ENCODE results near the gene RANBP1.

DNA sequence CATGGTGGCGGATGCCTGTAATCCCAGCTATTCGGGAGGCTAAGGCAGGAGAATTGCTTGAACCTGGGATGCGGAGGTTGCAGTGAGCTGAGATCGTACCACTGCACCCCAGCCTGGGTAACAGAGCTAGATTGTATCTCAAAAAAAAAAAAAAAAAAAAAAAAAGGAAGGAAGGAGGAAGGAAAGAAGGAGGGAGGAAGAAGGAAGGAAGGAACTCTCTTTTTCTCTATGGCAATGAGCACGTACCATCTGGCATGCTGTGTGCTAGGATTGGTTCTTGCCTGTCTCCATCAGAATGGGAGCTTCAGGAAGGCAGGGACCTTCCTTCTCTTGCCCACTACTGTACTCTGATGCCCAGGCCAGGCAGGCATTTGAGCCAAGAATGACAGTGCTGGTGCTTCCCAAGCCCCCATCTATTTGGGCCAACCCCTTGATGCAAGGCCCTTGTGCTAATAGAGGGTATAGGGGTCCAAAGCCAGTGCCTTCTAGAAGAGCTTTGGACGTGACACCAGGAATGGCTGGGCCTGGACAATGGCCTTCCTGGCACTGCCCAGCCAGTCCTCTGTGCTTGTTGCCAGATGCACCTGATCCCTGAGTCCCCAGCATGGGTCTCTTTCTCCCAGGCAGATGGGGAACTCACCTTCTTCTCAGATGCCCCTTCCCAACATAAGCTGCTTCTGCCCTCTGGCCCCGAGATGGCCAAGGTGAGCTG is 46.4 kb upstream of the RANBP1 start:
- no peak for TF ChIP-seq SP1 (IDR thresholded peaks at IDR 0.05)
- no peak for TF ChIP-seq ELF4 (IDR thresholded peaks at IDR 0.05)
- TF ChIP-seq, protein P1, sequence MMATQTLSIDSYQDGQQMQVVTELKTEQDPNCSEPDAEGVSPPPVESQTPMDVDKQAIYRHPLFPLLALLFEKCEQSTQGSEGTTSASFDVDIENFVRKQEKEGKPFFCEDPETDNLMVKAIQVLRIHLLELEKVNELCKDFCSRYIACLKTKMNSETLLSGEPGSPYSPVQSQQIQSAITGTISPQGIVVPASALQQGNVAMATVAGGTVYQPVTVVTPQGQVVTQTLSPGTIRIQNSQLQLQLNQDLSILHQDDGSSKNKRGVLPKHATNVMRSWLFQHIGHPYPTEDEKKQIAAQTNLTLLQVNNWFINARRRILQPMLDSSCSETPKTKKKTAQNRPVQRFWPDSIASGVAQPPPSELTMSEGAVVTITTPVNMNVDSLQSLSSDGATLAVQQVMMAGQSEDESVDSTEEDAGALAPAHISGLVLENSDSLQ (IDR thresholded peaks at IDR 0.05): no peak
- no peak for TF ChIP-seq BHLHE40 (IDR thresholded peaks at IDR 0.05; ENCODE audit: borderline replicate concordance)
- no peak for TF ChIP-seq CTBP1 (IDR thresholded peaks at IDR 0.05; ENCODE audit: borderline replicate concordance)
- no peak for TF ChIP-seq FOXM1 (IDR thresholded peaks at IDR 0.05; ENCODE audit: borderline replicate concordance)
- TF ChIP-seq NFRKB (IDR thresholded peaks at IDR 0.05): no peak
- no peak for TF ChIP-seq SUZ12 (IDR thresholded peaks at IDR 0.05)
- TF ChIP-seq L3MBTL2 (conservative IDR thresholded peaks at IDR 0.05): no peak
- TF ChIP-seq ZNF384 (IDR thresholded peaks at IDR 0.05): no peak
- no peak for TF ChIP-seq TARDBP (IDR thresholded peaks at IDR 0.05)
- TF ChIP-seq FOXA1 (IDR thresholded peaks at IDR 0.05): no peak

Measured in HEK293T (cell line).